Measurements from ENCODE around the gene C5orf15. TPM values are rescaled to one million over a fixed set of nuclear protein-coding genes. Genes with fewer than 3 reads are reported as not detected.
"Not testable (repeated sequence)": the region's sequence is repeated elsewhere in the genome, so short reads cannot be mapped to it uniquely, and the experiment has no call there.

The C5orf15 gene
- total RNA-seq, 1 donor from 2014 or later = 73.2 TPM

GRCh38 chr5:133963493-133964128, 4.8 kb downstream of the C5orf15 start:
- no peak overlapping the region for H3K4me3 ChIP-seq (ENCODE audit: low read depth, low read length)

GRCh38 chr5:133962801-133963476, 5.5 kb downstream of the C5orf15 start:
- no peak for TF ChIP-seq CTCF (conservative IDR thresholded peaks at IDR 0.05; ENCODE audit: low read depth, low read length)
- no peak for DNase-seq (ENCODE audit: low read depth)
- no peak overlapping the region for H3K4me3 ChIP-seq (ENCODE audit: low read depth, low read length)

More at GRCh38 chr5:133963493-133964128, 4.8 kb downstream of the C5orf15 start:
- no peak for TF ChIP-seq CTCF (conservative IDR thresholded peaks at IDR 0.05; ENCODE audit: low read depth, low read length)
- no peak for DNase-seq (ENCODE audit: low read depth)

- TF ChIP-seq CTCF (conservative IDR thresholded peaks at IDR 0.05; ENCODE audit: low read depth, low read length) = no peak
- DNase-seq (ENCODE audit: low read depth) = no peak
- H3K4me3 ChIP-seq (ENCODE audit: low read depth, low read length) = no peak overlapping the region
Observed at GRCh38 chr5:133962131-133962530, 6.3 kb downstream of the C5orf15 start.

GRCh38 chr5:133959643-133960042, 8.8 kb downstream of the C5orf15 start:
- DNase-seq (ENCODE audit: low read depth) = no peak
- H3K4me3 ChIP-seq (ENCODE audit: low read depth, low read length) = no peak overlapping the region
- TF ChIP-seq CTCF (conservative IDR thresholded peaks at IDR 0.05; ENCODE audit: low read depth, low read length) = no peak

GRCh38 chr5:133957591-133957990, 10.8 kb downstream of the C5orf15 start:
- TF ChIP-seq CTCF (conservative IDR thresholded peaks at IDR 0.05; ENCODE audit: low read depth, low read length) = no peak
- no peak for DNase-seq (ENCODE audit: low read depth)
- no peak overlapping the region for H3K4me3 ChIP-seq (ENCODE audit: low read depth, low read length)

GRCh38 chr5:133957080-133957479, 11.3 kb downstream of the C5orf15 start:
- no peak for DNase-seq (ENCODE audit: low read depth)
- H3K4me3 ChIP-seq (ENCODE audit: low read depth, low read length) = no peak overlapping the region
- no peak for TF ChIP-seq CTCF (conservative IDR thresholded peaks at IDR 0.05; ENCODE audit: low read depth, low read length)

DNA sequence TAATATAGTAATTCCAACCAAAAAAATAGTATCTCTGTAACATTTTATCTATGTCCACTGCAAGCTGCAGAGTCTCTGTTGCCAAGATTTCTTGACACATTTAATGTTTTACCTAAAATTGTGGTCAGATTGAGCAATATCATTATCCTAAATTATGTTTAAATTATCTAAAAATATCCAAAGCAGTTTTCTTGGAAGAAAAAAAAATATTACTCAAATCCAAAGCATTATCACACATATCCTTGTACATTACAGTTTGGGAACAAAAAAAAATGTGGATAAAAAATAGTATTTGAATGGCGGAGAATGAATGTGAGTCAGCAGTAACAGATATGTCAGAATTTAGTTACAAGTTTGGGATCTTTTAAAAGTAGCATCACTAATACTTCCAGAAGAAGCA, 12.2 kb downstream of the C5orf15 start:
- DNase-seq (ENCODE audit: low read depth); H3K4me3 ChIP-seq (ENCODE audit: low read depth, low read length): not testable (repeated sequence)
